ENCODE results near the gene SREBF2. TPM values are rescaled to one million over a fixed set of nuclear protein-coding genes. Genes with fewer than 3 reads are reported as not detected.
A peak's percentile ranks its signal among the peaks of the same experiment; 100 is the strongest.
"Not testable (repeated sequence)": the region's sequence is repeated elsewhere in the genome, so short reads cannot be mapped to it uniquely, and the experiment has no call there.

SREBF2 gene
- total RNA-seq, 1 donor from 2014 or later, result 61.1 TPM

DNA sequence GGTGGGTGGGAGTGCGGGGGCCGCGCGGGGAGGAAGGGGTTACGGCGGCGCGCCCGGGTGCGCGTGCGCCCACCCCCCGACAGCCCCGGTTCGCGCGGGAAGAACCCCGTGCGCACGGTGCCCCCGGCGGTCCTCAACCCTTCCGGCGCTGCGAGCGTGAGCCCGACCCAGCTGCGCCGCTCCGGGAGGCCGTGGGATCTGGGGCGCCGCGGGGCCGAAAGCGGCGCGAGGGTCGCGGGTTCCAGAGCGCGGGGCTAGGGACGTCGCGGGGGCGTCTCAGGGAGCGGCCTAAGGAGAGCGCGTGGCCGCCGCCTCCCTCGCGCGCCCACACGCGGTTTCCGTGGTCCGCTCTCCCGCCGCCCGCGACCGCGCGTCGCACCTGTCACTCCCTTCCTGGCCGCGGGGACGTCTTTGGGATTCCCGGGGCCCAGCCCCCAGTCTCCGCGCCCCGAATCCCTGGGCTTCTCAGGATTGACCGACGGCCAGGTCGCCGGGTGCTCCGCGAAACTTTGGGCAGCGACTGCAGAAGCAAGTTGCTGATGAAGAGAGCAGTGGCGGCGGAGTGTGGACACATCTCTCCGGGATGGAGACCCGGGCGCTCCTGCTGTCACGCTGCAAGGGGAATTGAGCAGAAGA lies 582 bp downstream of the SREBF2 start:
- TF ChIP-seq CTCF (conservative IDR thresholded peaks at IDR 0.05; ENCODE audit: low read depth, low read length), result no peak
- no peak for DNase-seq (ENCODE audit: low read depth)

GRCh38 chr22:41834005-41834944 lies 1.4 kb downstream of the SREBF2 start:
- peak overlapping the region; percentile 89 for H3K4me3 ChIP-seq (ENCODE audit: low read depth, low read length)
- TF ChIP-seq CTCF (conservative IDR thresholded peaks at IDR 0.05; ENCODE audit: low read depth, low read length), result no peak
- DNase-seq (ENCODE audit: low read depth), result no peak

More for the DNA sequence above, 582 bp downstream of the SREBF2 start:
- peak overlapping the region; percentile 89 for H3K4me3 ChIP-seq (ENCODE audit: low read depth, low read length)

DNA sequence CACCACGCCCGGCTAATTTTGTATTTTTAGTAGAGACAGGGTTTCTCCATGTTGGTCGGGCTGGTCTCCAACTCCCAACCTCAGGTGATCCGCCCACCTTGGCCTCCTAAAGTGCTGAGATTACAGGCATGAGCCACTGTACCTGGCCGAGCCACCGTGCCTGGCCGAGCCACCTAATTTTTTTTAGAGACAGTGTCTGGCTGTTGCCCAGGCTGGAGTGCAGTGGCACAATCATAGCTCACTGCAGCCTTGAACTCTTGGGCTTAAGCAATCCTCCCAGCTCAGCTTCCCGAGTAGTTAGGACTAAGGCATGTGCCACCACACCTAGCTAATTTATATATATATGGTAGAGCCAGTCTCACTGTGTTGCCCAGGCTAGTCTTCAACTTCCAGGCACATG lies 2.6 kb downstream of the SREBF2 start:
- not testable (repeated sequence) for H3K4me3 ChIP-seq (ENCODE audit: low read depth, low read length); DNase-seq (ENCODE audit: low read depth)

DNA sequence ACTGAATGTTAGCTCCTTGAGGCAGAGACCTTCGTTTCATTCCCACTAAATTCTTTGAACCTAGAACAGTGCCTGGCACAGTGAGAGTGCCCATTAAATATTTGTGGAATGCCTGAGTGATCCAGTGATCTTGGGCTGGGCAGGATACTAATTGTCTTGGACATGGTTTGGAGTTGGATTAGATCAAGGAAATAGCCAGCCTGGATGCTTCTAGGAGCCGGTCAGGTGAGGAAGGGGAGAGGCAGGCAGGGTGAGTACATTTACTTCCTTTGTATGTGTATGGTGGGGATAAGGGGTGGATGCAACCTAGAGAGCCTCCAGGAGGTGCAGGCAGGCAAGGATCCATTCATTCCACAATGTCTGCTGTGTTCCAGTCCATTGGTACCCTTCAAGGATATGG lies 3.6 kb downstream of the SREBF2 start:
- TF ChIP-seq CTCF (conservative IDR thresholded peaks at IDR 0.05; ENCODE audit: low read depth, low read length), result no peak
- DNase-seq (ENCODE audit: low read depth), result no peak
- H3K4me3 ChIP-seq (ENCODE audit: low read depth, low read length), result no peak overlapping the region

DNA sequence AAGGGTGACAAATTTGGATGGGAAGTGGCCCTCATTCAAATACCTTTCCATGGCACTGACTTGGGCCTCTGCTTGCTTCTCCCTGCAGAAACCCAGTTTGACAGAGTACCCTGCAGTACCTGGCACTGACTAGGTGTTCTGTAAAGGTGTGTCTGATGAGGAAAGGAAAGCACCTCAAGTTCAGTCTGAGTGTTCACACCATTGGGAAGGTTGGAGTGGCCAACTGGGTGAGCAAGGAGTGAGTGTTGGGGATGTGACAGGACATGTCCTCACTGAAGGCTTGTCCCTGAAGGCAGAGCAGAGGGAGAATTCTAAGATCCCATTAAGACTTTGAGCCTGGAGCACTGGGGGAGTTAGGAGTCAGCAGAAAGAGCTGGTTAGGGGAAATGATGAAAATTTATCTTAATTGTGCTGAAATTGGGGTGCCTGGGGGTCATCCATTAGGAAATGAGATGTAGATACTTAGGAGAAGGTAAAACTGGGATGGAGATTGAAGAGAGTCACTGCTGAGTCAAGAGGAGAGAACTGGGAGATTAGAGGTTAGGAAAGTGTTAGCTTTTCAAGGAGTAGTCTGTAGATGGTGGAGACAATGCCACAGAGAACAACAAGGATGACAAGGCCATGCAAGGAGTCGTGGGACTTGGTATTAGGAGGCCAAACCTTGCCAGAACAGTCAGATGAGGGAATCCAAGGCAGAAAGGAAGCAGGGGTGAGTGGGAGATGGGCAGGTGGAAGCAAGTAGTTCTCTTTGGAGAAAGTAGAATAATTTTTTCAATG lies 6.1 kb downstream of the SREBF2 start:
- H3K4me3 ChIP-seq (ENCODE audit: low read depth, low read length), result no peak overlapping the region
- no peak for DNase-seq (ENCODE audit: low read depth)
- TF ChIP-seq CTCF (conservative IDR thresholded peaks at IDR 0.05; ENCODE audit: low read depth, low read length), result no peak

DNA sequence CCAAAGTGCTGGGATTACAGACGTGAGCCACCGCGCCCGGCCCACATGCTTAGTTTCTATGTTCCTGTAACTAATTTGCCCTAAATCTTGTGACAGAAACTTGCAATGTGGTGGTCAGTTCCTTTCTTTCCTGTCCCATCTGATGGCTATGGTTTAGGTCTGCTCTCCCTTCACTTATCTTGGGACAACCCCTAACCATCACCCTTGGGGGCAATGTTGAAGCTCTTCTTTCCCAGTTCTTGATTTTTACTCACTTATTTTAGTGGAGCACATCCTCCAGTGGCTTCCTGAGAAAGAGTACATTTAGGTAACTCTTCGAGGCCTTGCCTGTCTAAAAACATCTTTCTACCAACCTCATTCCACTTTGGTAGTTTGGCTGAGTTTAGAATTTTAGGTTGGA lies 7.3 kb downstream of the SREBF2 start:
- no peak overlapping the region for H3K4me3 ChIP-seq (ENCODE audit: low read depth, low read length)
- DNase-seq (ENCODE audit: low read depth), result no peak
- TF ChIP-seq CTCF (conservative IDR thresholded peaks at IDR 0.05; ENCODE audit: low read depth, low read length), result no peak

Measured in epithelial cell of proximal tubule (primary cell).